ENCODE data around the gene OR10D3.
"Not testable (repeated sequence)": the region's sequence is repeated elsewhere in the genome, so short reads cannot be mapped to it uniquely, and the experiment has no call there.

The OR10D3 gene

DNA sequence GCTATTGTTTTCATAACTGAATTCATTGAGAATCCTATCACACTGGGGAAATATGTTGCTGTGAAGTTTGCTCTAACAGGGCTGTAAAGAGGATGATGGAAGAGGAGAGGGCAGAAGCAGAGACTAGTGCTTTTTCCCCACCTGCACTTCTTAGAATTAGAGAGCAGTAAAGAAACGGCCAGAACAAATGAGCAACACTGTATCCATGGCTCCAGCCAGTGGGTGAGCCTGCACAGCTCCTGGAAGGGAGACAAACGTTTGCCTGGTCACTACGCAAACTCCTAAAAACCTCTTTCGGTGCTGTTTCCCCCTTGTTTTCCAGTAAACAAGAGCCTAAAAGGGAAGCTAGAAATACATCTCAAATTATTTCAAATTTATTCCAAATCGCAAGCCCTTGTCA is 22.2 kb upstream of the OR10D3 start:
- H3K4me3 ChIP-seq (ENCODE audit: low read depth, low read length) = no peak overlapping the region
- no peak for DNase-seq (ENCODE audit: low read depth)
- TF ChIP-seq, protein P1, sequence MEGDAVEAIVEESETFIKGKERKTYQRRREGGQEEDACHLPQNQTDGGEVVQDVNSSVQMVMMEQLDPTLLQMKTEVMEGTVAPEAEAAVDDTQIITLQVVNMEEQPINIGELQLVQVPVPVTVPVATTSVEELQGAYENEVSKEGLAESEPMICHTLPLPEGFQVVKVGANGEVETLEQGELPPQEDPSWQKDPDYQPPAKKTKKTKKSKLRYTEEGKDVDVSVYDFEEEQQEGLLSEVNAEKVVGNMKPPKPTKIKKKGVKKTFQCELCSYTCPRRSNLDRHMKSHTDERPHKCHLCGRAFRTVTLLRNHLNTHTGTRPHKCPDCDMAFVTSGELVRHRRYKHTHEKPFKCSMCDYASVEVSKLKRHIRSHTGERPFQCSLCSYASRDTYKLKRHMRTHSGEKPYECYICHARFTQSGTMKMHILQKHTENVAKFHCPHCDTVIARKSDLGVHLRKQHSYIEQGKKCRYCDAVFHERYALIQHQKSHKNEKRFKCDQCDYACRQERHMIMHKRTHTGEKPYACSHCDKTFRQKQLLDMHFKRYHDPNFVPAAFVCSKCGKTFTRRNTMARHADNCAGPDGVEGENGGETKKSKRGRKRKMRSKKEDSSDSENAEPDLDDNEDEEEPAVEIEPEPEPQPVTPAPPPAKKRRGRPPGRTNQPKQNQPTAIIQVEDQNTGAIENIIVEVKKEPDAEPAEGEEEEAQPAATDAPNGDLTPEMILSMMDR (IDR thresholded peaks at IDR 0.05; ENCODE audit: insufficient read depth, low read depth, low read length, missing control alignments) = no peak

- DNase-seq (ENCODE audit: low read depth) = no peak
- TF ChIP-seq, protein P1 (IDR thresholded peaks at IDR 0.05; ENCODE audit: insufficient read depth, low read depth, low read length, missing control alignments) = no peak
Observed at GRCh38 chr11:124167826-124168231, 15.3 kb upstream of the OR10D3 start.

GRCh38 chr11:124168796-124169195 is 14.3 kb upstream of the OR10D3 start:
- no peak overlapping the region for H3K4me3 ChIP-seq (ENCODE audit: low read depth, low read length)
- DNase-seq (ENCODE audit: low read depth) = no peak
- TF ChIP-seq, protein P1 (IDR thresholded peaks at IDR 0.05; ENCODE audit: insufficient read depth, low read depth, low read length, missing control alignments) = no peak

More at GRCh38 chr11:124167826-124168231, 15.3 kb upstream of the OR10D3 start:
- H3K4me3 ChIP-seq (ENCODE audit: low read depth, low read length) = no peak overlapping the region

DNA sequence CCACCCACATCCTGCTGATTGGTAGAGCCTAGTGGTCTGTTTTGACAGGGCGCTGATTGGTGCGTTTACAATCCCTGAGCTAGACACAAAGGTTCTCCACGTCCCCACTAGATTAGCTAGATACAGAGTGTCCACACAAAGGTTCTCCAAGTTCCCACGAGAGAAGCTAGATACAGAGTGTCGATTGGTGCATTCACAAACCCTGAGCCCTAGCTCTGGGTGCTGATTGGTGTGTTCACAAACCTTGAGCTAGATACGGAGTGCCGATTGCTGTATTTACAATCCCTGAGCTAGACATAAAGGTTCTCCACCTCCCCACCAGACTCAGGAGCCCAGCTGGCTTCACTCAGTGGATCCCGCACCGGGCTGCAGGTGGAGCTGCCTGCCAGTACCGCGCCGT is 12.8 kb upstream of the OR10D3 start:
- DNase-seq (ENCODE audit: low read depth); H3K4me3 ChIP-seq (ENCODE audit: low read depth, low read length): not testable (repeated sequence)

GRCh38 chr11:124170801-124171586 is 12.2 kb upstream of the OR10D3 start:
- TF ChIP-seq, protein P1 (IDR thresholded peaks at IDR 0.05; ENCODE audit: insufficient read depth, low read depth, low read length, missing control alignments) = no peak
- no peak for DNase-seq (ENCODE audit: low read depth)
- no peak overlapping the region for H3K4me3 ChIP-seq (ENCODE audit: low read depth, low read length)

DNA sequence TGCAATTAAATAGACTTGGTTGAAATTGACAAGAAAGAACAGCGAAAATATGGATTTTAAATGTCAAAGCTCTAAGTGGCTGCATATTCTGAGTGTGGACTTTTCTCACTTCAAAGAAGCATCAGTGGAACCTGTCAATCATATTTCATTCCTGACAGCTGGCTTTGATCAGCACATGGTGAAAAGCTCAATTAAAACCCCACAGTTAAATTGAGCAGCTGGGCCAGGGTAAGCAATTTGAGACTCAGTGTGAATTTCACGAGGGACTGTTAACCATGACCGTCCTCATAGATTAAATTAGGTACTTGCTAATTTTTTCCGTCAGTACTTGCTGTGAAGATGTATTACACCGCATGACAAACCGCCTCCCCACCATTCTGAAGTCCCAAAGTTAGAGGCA is 11.0 kb upstream of the OR10D3 start:
- DNase-seq (ENCODE audit: low read depth) = no peak
- TF ChIP-seq, protein P1 (IDR thresholded peaks at IDR 0.05; ENCODE audit: insufficient read depth, low read depth, low read length, missing control alignments) = no peak
- no peak overlapping the region for H3K4me3 ChIP-seq (ENCODE audit: low read depth, low read length)

- H3K4me3 ChIP-seq (ENCODE audit: low read depth, low read length) = no peak overlapping the region
- DNase-seq (ENCODE audit: low read depth) = no peak
- TF ChIP-seq, protein P1 (IDR thresholded peaks at IDR 0.05; ENCODE audit: insufficient read depth, low read depth, low read length, missing control alignments) = no peak
Observed at GRCh38 chr11:124172599-124172998, 10.5 kb upstream of the OR10D3 start.
